OCI-LY1 (cell line): ENCODE data around the gene IL1RAPL1.
"Not testable (repeated sequence)": the region's sequence is repeated elsewhere in the genome, so short reads cannot be mapped to it uniquely, and the experiment has no call there.

Experiments used
- H2AFZ ChIP-seq: fragments of 200-600 bp; sonication (generic), shearing (Covaris generic); 2 replicates; pipeline ENCODE4 v1.6.0; 2014; ENCODE audit warnings: antibody characterized with exemption, mild to moderate bottlenecking, low read length
- H3F3A ChIP-seq: fragments of 200-600 bp; sonication (generic), shearing (Covaris generic); 2 replicates; pipeline ENCODE4 v1.6.0; 2014; ENCODE audit warnings: mild to moderate bottlenecking, antibody characterized with exemption, low read length, moderate library complexity; ENCODE audit not compliant: insufficient read depth
- H3K27ac ChIP-seq: fragments of 200-600 bp; sonication (generic); 2 replicates; pipeline ENCODE4 v1.5.1; 2014; ENCODE audit warnings: low read length, mixed run types, mild to moderate bottlenecking, low read depth; ENCODE audit not compliant: poor library complexity, severe bottlenecking
- H3K27me3 ChIP-seq: fragments of 200-600 bp; sonication (generic); 2 replicates; pipeline ENCODE4 v1.6.0; 2014; ENCODE audit warnings: antibody characterized with exemption, mild to moderate bottlenecking, low read length, moderate library complexity; ENCODE audit not compliant: insufficient read depth
- H3K36me3 ChIP-seq: fragments of 200-600 bp; sonication (generic); 2 replicates; pipeline ENCODE4 v1.6.1; 2014; ENCODE audit warnings: mild to moderate bottlenecking, antibody characterized with exemption, low read length, moderate library complexity, mixed read lengths; ENCODE audit not compliant: insufficient read depth
- H3K4me1 ChIP-seq: fragments of 200-600 bp; sonication (generic); 2 replicates; pipeline ENCODE4 v1.5.1; 2014; ENCODE audit warnings: mild to moderate bottlenecking, low read length, moderate library complexity; ENCODE audit not compliant: insufficient read depth, severe bottlenecking
- H3K4me2 ChIP-seq: fragments of 200-600 bp; sonication (generic), shearing (Covaris generic); 2 replicates; pipeline ENCODE4 v1.6.1; 2014; ENCODE audit warnings: low read length
- H3K4me3 ChIP-seq: fragments of 200-600 bp; sonication (generic); 2 replicates; pipeline ENCODE4 v1.5.1; 2014; ENCODE audit warnings: low read length, low read depth, mild to moderate bottlenecking, mixed read lengths; ENCODE audit not compliant: poor library complexity, severe bottlenecking
- H3K79me2 ChIP-seq: fragments of 200-600 bp; shearing (Covaris generic); 2 replicates; pipeline ENCODE4 v1.6.1; 2016; ENCODE audit warnings: mixed run types, low read length, mixed read lengths; ENCODE audit not compliant: insufficient read depth
- H3K9ac ChIP-seq: fragments of 200-600 bp; sonication (generic), shearing (Covaris generic); 2 replicates; pipeline ENCODE4 v1.6.1; 2014; ENCODE audit warnings: mild to moderate bottlenecking, low read length, mixed read lengths
- H3K9me2 ChIP-seq: fragments of 200-600 bp; sonication (generic), shearing (Covaris generic); 2 replicates; pipeline ENCODE4 v1.6.1; 2014; ENCODE audit warnings: low read depth, mild to moderate bottlenecking, low read length, mixed read lengths
- H3K9me3 ChIP-seq: fragments of 200-600 bp; shearing (Covaris generic); 2 replicates; pipeline ENCODE4 v1.6.1; 2014; ENCODE audit warnings: low read length, mixed read lengths
- H4K20me1 ChIP-seq: fragments of 200-600 bp; sonication (generic), shearing (Covaris generic); 2 replicates; pipeline ENCODE4 v1.6.0; 2016; ENCODE audit warnings: mild to moderate bottlenecking, low read length; ENCODE audit not compliant: insufficient read depth
- EZH2 ChIP-seq: fragments of 200-600 bp; sonication (generic), shearing (Covaris generic); IDR thresholded peaks from 2 replicates; pipeline ENCODE4 v1.8.0; 2017; ENCODE audit warnings: borderline replicate concordance, mixed run types, mild to moderate bottlenecking, antibody characterized with exemption, low read length, moderate library complexity, mixed read lengths
- TF ChIP-seq, protein P1 (sequence below): fragments of 200-600 bp; sonication (generic), shearing (Covaris generic); IDR thresholded peaks from 2 replicates; pipeline ENCODE4 v1.5.1; 2017; ENCODE audit warnings: mild to moderate bottlenecking, antibody characterized with exemption, low read length, moderate library complexity, mixed read lengths

IL1RAPL1 gene

GRCh38 chrX:29113221-29113620 is 526.0 kb downstream of the IL1RAPL1 start:
- Histone ChIP-seq H3K9ac (no peak overlapping the region), H3K36me3 (no peaks in the 10 kb centered on the region), H3K4me2 (no peak overlapping the region), H2AFZ (no peak overlapping the region), H3K4me1 (no peaks in the 10 kb centered on the region), H3K9me2 (no peaks in the 10 kb centered on the region), H4K20me1 (no peaks in the 10 kb centered on the region), H3K27ac (no peak overlapping the region), H3K9me3 (no peaks in the 10 kb centered on the region), H3K27me3 (no peaks in the 10 kb centered on the region), H3K4me3 (no peak overlapping the region), H3K79me2 (no peaks in the 10 kb centered on the region), H3F3A (no peaks in the 10 kb centered on the region)
- no peak for TF ChIP-seq EZH2
- TF ChIP-seq, protein P1, sequence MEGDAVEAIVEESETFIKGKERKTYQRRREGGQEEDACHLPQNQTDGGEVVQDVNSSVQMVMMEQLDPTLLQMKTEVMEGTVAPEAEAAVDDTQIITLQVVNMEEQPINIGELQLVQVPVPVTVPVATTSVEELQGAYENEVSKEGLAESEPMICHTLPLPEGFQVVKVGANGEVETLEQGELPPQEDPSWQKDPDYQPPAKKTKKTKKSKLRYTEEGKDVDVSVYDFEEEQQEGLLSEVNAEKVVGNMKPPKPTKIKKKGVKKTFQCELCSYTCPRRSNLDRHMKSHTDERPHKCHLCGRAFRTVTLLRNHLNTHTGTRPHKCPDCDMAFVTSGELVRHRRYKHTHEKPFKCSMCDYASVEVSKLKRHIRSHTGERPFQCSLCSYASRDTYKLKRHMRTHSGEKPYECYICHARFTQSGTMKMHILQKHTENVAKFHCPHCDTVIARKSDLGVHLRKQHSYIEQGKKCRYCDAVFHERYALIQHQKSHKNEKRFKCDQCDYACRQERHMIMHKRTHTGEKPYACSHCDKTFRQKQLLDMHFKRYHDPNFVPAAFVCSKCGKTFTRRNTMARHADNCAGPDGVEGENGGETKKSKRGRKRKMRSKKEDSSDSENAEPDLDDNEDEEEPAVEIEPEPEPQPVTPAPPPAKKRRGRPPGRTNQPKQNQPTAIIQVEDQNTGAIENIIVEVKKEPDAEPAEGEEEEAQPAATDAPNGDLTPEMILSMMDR = no peak

DNA sequence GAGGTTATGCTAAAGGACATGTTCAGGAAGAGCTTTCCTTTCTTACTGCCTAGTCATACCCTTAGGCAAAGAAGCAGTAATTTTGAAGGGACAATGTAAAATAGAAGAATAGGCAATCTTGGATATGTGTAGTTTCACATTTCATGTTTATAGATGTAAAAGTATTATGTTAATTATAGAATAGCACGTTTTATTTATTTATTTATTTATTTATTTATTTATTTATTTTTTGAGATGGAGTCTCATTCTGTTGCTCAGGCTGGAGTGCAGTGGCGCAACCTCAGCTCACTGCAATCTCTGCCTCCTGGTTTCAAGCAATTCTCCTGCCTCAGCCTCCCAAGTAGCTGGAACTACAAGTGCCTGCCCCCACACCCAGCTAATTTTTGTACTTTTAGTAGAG is 535.6 kb downstream of the IL1RAPL1 start:
- not testable (repeated sequence) for H2AFZ ChIP-seq, H3K9me3 ChIP-seq, H3K4me2 ChIP-seq, H3K4me3 ChIP-seq, H3K9ac ChIP-seq, H3K79me2 ChIP-seq, H3K27me3 ChIP-seq, H3K9me2 ChIP-seq, H3K27ac ChIP-seq, H3K36me3 ChIP-seq, H3F3A ChIP-seq, H3K4me1 ChIP-seq, H4K20me1 ChIP-seq

GRCh38 chrX:29130905-29131304 is 543.7 kb downstream of the IL1RAPL1 start:
- no peaks in the 10 kb centered on the region for H3K9me2 ChIP-seq
- H4K20me1 ChIP-seq = no peaks in the 10 kb centered on the region
- no peak overlapping the region for H3K9ac ChIP-seq
- no peak overlapping the region for H2AFZ ChIP-seq
- H3K36me3 ChIP-seq = no peaks in the 10 kb centered on the region
- no peaks in the 10 kb centered on the region for H3K9me3 ChIP-seq
- H3K4me2 ChIP-seq = no peak overlapping the region
- H3K27me3 ChIP-seq = no peaks in the 10 kb centered on the region
- H3K79me2 ChIP-seq = no peaks in the 10 kb centered on the region
- H3F3A ChIP-seq = no peaks in the 10 kb centered on the region
- H3K4me3 ChIP-seq = no peak overlapping the region
- TF ChIP-seq, protein P1 = no peak
- no peak for TF ChIP-seq EZH2
- H3K27ac ChIP-seq = no peak overlapping the region
- H3K4me1 ChIP-seq = no peaks in the 10 kb centered on the region

DNA sequence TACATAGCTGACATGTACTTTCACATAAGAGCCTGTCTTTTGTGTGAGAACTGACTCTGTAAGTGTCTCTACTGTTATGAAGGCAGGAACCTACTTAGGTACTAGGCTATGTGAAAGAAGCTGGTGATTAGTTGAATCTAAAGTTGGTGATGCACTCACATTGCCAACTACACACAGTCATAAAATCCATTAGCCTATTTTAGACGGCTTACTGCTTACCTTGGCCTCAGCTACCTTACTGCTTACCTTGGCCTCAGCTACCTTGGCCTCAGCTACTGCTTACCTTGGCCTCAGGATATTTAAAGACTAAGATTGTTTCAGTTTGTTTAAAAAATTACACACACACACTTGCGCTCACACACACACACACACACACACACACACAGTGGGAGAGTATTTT is 549.7 kb downstream of the IL1RAPL1 start:
- Histone ChIP-seq H3K36me3 (no peaks in the 10 kb centered on the region), H3K4me1 (no peaks in the 10 kb centered on the region), H3K4me2 (no peak overlapping the region), H2AFZ (no peak overlapping the region), H3K4me3 (no peak overlapping the region), H3K27ac (no peak overlapping the region), H3K9ac (no peak overlapping the region), H4K20me1 (no peaks in the 10 kb centered on the region), H3K9me2 (no peaks in the 10 kb centered on the region), H3K79me2 (no peaks in the 10 kb centered on the region), H3K9me3 (no peaks in the 10 kb centered on the region), H3K27me3 (no peaks in the 10 kb centered on the region), H3F3A (no peaks in the 10 kb centered on the region)
- TF ChIP-seq EZH2 = no peak
- TF ChIP-seq, protein P1 = no peak
